Measurements from ENCODE around the gene SF3B4. TPM values are rescaled to one million over a fixed set of nuclear protein-coding genes. Genes with fewer than 3 reads are reported as not detected.

Gene SF3B4
- total and polyA plus RNA-seq, 2 of the 13 experiments (the other 11 are each of a cell fraction or from before 2014, with no cell fraction given): 13.8 to 14.8 TPM

GRCh38 chr1:149899460-149900284, 27.9 kb downstream of the SF3B4 start, which contains the start of gene BOLA1:
Gene BOLA1 (plus strand): TSS chr1:149899568. CDS start chr1:149900060, 492 bp downstream.
- intact Hi-C loops (cut with micrococcal nuclease; ENCODE audit: unreplicated experiment): no loop called here
- H3K27me3 ChIP-seq (ENCODE audit: control insufficient read depth in 1 of 2, insufficient read depth in 2 of 2, low read length in 2 of 2): no peaks in the 10 kb centered on the region
- ATAC-seq (peak; percentile 99), FAIRE-seq (peak; percentile 79), DNase-seq (ENCODE audit: low spot score) (peak; percentile 78)
- CTCF ChIA-PET (ENCODE audit: low intra/inter-chr PET ratio, low total read pairs): no interaction called here
- in situ Hi-C loops (cut with HindIII; ENCODE audit: extremely low pct_ligation_motif_present, low pct_unique_long_range_greater_than_20kb): no loop called here
- no peaks in the 10 kb centered on the region for H3K36me3 ChIP-seq (replicated peaks in 1 of 2; ENCODE audit: control insufficient read depth in 1 of 2, insufficient read depth in 2 of 2, low read length in 2 of 2)
- H3K4me3 ChIP-seq (replicated peaks in 1 of 3; ENCODE audit: insufficient read depth in 1 of 3, low read depth in 2 of 3, low read length in 3 of 3): peak within 1 kb of the TSS; percentile 3 to 62 (median 42); a peak in 4 of 6 replicates
- peak within 1 kb of the TSS; percentile 59 for H2AFZ ChIP-seq (ENCODE audit: low read length)
- POLR2A ChIA-PET: interaction anchor here (2.5 kb wide), 1 partner anchor 12 kb away, joined by 15 read pairs; a partner anchor contains a TSS
- H3K9ac ChIP-seq (ENCODE audit: insufficient read depth, low read depth, low read length): peak within 1 kb of the TSS; percentile 72
- no peaks in the 10 kb centered on the region for H3K9me3 ChIP-seq (ENCODE audit: low read length)
- H3K4me1 ChIP-seq (ENCODE audit: insufficient read depth, low read length): peaks cover 16% of the 10 kb centered on the region
- peak within 1 kb of the TSS; percentile 55 for H3K27ac ChIP-seq (ENCODE audit: extremely low read length, insufficient read depth, low read length)
- H3K79me2 ChIP-seq (ENCODE audit: insufficient read depth, low read length): no peaks in the 10 kb centered on the region
- H3K4me2 ChIP-seq (ENCODE audit: low read depth, low read length): peak within 1 kb of the TSS; percentile 69
- no peaks in the 10 kb centered on the region for H4K20me1 ChIP-seq (ENCODE audit: insufficient read depth, low read length)
- WGBS (ENCODE audit: low lambda C conversion rate): 77% methylated on average over 48 of the region's 65 CpGs
- TSS peak; percentile 76 for BruUV-seq (replicated peaks)
- TF ChIP-seq RFX5 (IDR thresholded peaks at IDR 0.05; ENCODE audit: low read depth, low read length) (no peak), GATA4 (IDR thresholded peaks at IDR 0.05; ENCODE audit: borderline replicate concordance, low read depth) (no peak), LRRFIP1 (CRISPR knock-in tag; conservative IDR thresholded peaks at IDR 0.05) (no peak), STAT5B (CRISPR knock-in tag; IDR thresholded peaks at IDR 0.05) (no peak), NFAT5 (CRISPR knock-in tag; IDR thresholded peaks at IDR 0.05) (no peak), ISL2 (CRISPR knock-in tag; IDR thresholded peaks at IDR 0.05) (no peak), ZNF775 (CRISPR knock-in tag; IDR thresholded peaks at IDR 0.05; ENCODE audit: borderline replicate concordance) (no peak), ZFP91 (CRISPR knock-in tag; IDR thresholded peaks at IDR 0.05; ENCODE audit: borderline replicate concordance) (peak; percentile 59; the same call in 1 of the 2 replicates), TRAFD1 (CRISPR knock-in tag; IDR thresholded peaks at IDR 0.05; ENCODE audit: borderline replicate concordance) (no peak)

Measured in HepG2 (cell line).